Thoracic aorta (tissue), 2 donors: ENCODE data around the gene YIPF3. TPM values are rescaled to one million over a fixed set of nuclear protein-coding genes. Genes with fewer than 3 reads are reported as not detected.
"Not testable (repeated sequence)": the region's sequence is repeated elsewhere in the genome, so short reads cannot be mapped to it uniquely, and the experiment has no call there.

ENCODE experiments used
- ATAC-seq: fragments of 150-250 bp; one replicate; pipeline ENCODE4 v1.8.0; 2017; ENCODE audit warnings: low read depth; ENCODE audit not compliant: insufficient number of reproducible peaks, low FRiP score
- DNase-seq: peaks from one replicate; pipeline ENCODE4 v3.0.0-alpha.2; 2020; ENCODE audit warnings: low spot score
- H3K27ac ChIP-seq, 2 donors: fragments of 200-600 bp; sonication (generic); 1 replicate in 1 of 2; 2 replicates in 1 of 2; pipeline ENCODE4 v1.5.1; 2016; ENCODE audit warnings: mild to moderate bottlenecking in 2 of 2, moderate library complexity in 2 of 2
- H3K27me3 ChIP-seq: fragments of 200-600 bp; sonication (generic); replicated peaks from 2 replicates; pipeline ENCODE4 v1.6.0; 2016; ENCODE audit warnings: mild to moderate bottlenecking; ENCODE audit not compliant: insufficient read depth
- H3K36me3 ChIP-seq: fragments of 200-600 bp; sonication (generic); one replicate; pipeline ENCODE4 v1.5.1; 2016
- H3K4me1 ChIP-seq, 2 donors: fragments of 200-600 bp; sonication (generic); 1 replicate in 1 of 2; 2 replicates in 1 of 2; pipeline versions ENCODE4 v1.5.1 to v1.6.0; 2016; ENCODE audit warnings: low read depth in 2 of 2, mild to moderate bottlenecking in 1 of 2; ENCODE audit not compliant: control insufficient read depth in 1 of 2
- H3K4me3 ChIP-seq: fragments of 200-600 bp; sonication (generic); 2 replicates; pipeline ENCODE4 v1.5.1; 2016; ENCODE audit warnings: mild to moderate bottlenecking
- H3K9me3 ChIP-seq: fragments of 200-600 bp; sonication (generic); 2 replicates; pipeline ENCODE4 v1.5.1; 2016
- CTCF ChIP-seq: fragments of 200-600 bp; sonication (generic); IDR thresholded peaks from one replicate; pipeline ENCODE4 v1.5.1; 2019; ENCODE audit warnings: antibody characterized with exemption
- total RNA-seq, 2 donors: library from RNA; depleted of rRNA; stranded (reverse); fragments of >200 nt; gene quantifications; one replicate each; pipeline versions ENCODE4 v1.1.0 to v1.2.3, GENCODE V29; 2016

YIPF3 gene
- total RNA-seq, 2 donors from 2014 or later: 92.2 to 160 TPM

DNA sequence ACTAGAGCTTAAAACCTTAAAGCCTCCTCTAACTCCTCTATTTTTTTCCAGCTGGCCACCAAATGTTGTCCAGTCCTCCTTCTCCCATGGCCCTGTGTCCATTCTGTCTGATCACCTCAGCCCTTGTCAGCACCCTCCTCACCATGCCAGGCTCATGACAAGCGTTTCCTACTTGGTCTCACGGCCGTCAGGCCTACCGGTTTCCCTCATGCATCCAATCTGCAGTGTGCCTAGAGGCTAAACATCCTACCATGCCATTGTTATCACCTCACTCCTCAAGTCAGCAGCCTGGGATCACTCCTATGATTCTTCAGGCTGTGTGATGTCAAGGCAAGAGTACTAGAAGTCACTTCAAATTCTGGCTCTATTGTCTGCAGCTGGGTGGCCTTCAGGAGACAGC lies 49.0 kb downstream of the YIPF3 start:
- no peak for ATAC-seq
- TF ChIP-seq CTCF: no peak
- Histone ChIP-seq H3K9me3 (no peaks in the 10 kb centered on the region), H3K4me3 (no peak overlapping the region), H3K27ac (no peak overlapping the region), H3K4me1 (no peaks in the 10 kb centered on the region), H3K27me3 (no peaks in the 10 kb centered on the region), H3K36me3 (no peaks in the 10 kb centered on the region)
- DNase-seq: no peak

DNA sequence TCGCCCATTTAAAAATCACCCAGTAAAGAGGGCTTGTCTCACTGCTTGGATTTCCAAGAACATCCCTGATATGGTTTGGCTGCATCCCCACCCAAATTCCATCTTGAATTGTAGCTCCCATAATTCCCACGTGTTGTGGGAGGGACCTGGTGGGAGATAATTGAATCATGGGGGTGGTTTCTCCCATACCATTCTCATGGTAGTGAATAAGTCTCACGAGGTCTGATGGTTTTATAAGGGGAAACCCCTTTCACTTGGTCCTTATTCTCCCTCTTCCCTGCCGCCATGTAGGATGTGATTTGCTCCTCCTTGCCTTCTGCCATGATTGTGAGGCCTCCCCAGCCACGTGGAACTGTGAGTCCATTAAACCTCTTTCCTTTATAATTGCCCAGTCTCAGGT lies 49.5 kb downstream of the YIPF3 start:
- not testable (repeated sequence) for H3K9me3 ChIP-seq, H3K4me1 ChIP-seq, H3K27me3 ChIP-seq, H3K36me3 ChIP-seq, H3K27ac ChIP-seq, DNase-seq, H3K4me3 ChIP-seq, ATAC-seq

DNA sequence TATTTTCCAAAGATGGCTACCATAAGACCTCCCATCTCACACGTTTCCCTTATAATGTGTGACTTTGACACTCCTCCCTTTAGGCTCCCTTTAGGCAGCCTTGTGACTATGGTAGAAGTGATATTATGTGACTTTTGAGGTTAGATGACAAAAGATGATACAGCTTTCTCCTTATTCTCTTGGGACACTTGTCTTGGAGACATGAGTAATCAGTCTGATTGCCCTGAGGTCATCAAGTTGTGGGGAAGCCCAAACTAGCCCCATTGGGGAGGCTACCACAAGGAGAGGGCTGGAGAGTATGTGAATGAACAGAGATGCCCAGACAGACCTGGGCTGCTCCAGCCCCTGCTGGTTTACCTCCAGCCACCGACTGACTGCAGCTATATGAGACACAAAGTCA lies 50.8 kb downstream of the YIPF3 start:
- Histone ChIP-seq H3K4me3 (no peak overlapping the region), H3K27me3 (peaks cover 4% of the 10 kb centered on the region), H3K36me3 (no peaks in the 10 kb centered on the region), H3K4me1 (no peaks in the 10 kb centered on the region), H3K9me3 (no peaks in the 10 kb centered on the region), H3K27ac (no peak overlapping the region)
- DNase-seq (no peak), ATAC-seq (no peak)
- no peak for TF ChIP-seq CTCF

DNA sequence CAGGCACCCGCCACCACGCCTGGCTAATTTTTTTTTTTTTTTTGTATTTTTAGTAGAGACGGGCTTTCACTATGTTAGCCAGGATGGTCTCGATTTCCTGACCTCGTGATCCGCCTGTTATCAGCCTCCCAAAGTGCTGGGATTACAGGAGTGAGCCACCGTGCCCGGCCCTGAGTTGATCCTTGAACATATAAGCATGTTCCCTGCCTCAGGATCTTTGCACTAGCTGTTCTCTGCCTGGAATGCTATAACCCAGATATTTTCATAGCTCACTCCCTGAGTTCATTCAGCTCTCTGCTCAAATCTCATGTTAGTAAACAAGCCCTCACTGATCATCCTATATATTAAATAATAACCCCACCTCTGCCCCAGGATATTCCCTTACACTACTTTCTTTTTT lies 52.4 kb downstream of the YIPF3 start:
- DNase-seq (no peak), ATAC-seq (no peak)
- Histone ChIP-seq H3K4me1 (no peaks in the 10 kb centered on the region), H3K36me3 (no peaks in the 10 kb centered on the region), H3K9me3 (no peaks in the 10 kb centered on the region), H3K27ac (no peak overlapping the region), H3K27me3 (peaks cover 4% of the 10 kb centered on the region), H3K4me3 (no peak overlapping the region)
- no peak for TF ChIP-seq CTCF

GRCh38 chr6:43461936-43462335 lies 54.8 kb downstream of the YIPF3 start:
- no peak for TF ChIP-seq CTCF
- Histone ChIP-seq H3K27me3 (peaks cover 8% of the 10 kb centered on the region), H3K36me3 (no peaks in the 10 kb centered on the region), H3K4me3 (no peak overlapping the region), H3K27ac (no peak overlapping the region), H3K4me1 (no peaks in the 10 kb centered on the region), H3K9me3 (no peaks in the 10 kb centered on the region)
- no peak for DNase-seq
- ATAC-seq: no peak

Other genes with a start within 250 kb of the YIPF3 start
- gene SLC22A7, start 218.7 kb downstream of the YIPF3 start, total RNA-seq: not detected
- not detected for gene CRIP3, start 208.1 kb downstream of the YIPF3 start, total RNA-seq
- 10 to 100 TPM; 13.0 to 24.1 TPM for gene ZNF318, start 147.3 kb downstream of the YIPF3 start, total RNA-seq
- 10 to 100 TPM; 24.3 to 58.9 TPM for gene ABCC10, start 89.4 kb downstream of the YIPF3 start, total RNA-seq
- gene DLK2, start 61.4 kb downstream of the YIPF3 start, total RNA-seq: not detected
- gene TJAP1, start 39.4 kb downstream of the YIPF3 start, total RNA-seq: 10 to 100 TPM; 19.5 to 21.0 TPM
- under 1 TPM; 0.54 to 0.63 TPM for gene LRRC73, start 6.6 kb downstream of the YIPF3 start, total RNA-seq
- gene POLR1C, start 163 bp upstream of the YIPF3 start, total RNA-seq: 10 to 100 TPM in 1 of 2 donors, 1 to 10 TPM in 1; 9.9 to 29.2 TPM
- 10 to 100 TPM; 11.9 to 33.2 TPM for gene XPO5, start 59.1 kb upstream of the YIPF3 start, total RNA-seq
- 10 to 100 TPM in 1 of 2 donors, 1 to 10 TPM in 1; 9.0 to 11.9 TPM for gene POLH, start 59.3 kb upstream of the YIPF3 start, total RNA-seq
- 10 to 100 TPM; 45.9 to 66.1 TPM for gene GTPBP2, start 112.3 kb upstream of the YIPF3 start, total RNA-seq
- 10 to 100 TPM; 11.3 to 24.8 TPM for gene MAD2L1BP, start 118.9 kb upstream of the YIPF3 start, total RNA-seq
- gene RSPH9, start 128.1 kb upstream of the YIPF3 start, total RNA-seq: not detected
- gene MRPS18A, start 170.9 kb upstream of the YIPF3 start, total RNA-seq: 10 to 100 TPM; 21.2 to 39.4 TPM